LNCaP clone FGC (cell line): ENCODE results near the gene ZCCHC14.

Experiments
- DNase-seq: peaks from one replicate; pipeline ENCODE4 v3.0.0-alpha.2; 2011; ENCODE audit warnings: low read depth
- H3K4me3 ChIP-seq: 2 replicates; pipeline ENCODE4 v1.5.1; 2011; ENCODE audit warnings: mild to moderate bottlenecking, low read depth, low read length, control low read depth
- CTCF ChIP-seq: IDR thresholded peaks from 2 replicates; pipeline ENCODE4 v1.5.1; 2012; ENCODE audit warnings: mild to moderate bottlenecking; ENCODE audit not compliant: control insufficient read depth, insufficient read depth; ENCODE audit errors: extremely low read depth

The ZCCHC14 gene

GRCh38 chr16:87454391-87454790 lies 38.4 kb downstream of the ZCCHC14 start:
- no peak for TF ChIP-seq CTCF
- no peak for DNase-seq
- H3K4me3 ChIP-seq = no peak overlapping the region

DNA sequence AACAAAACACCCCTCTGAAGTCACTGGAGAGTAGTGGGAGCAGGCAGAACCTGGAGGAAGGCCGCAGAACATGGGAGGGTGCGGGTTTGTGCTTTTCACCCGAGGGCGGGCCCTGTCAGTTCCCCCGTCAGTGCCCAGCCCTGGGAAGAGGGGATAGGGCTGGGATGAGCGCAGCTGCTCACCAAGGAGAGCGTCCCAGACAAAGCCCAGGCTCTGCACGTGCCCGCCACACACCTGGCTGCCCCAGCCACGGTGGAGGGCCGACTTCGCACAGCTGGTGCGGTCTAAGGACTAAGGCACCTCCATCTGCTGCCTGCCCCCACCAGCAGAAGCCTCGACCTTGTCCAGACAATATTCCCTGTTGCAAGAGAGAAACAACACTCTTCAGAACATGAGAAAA lies 39.5 kb downstream of the ZCCHC14 start:
- DNase-seq = no peak
- H3K4me3 ChIP-seq = no peak overlapping the region
- no peak for TF ChIP-seq CTCF

DNA sequence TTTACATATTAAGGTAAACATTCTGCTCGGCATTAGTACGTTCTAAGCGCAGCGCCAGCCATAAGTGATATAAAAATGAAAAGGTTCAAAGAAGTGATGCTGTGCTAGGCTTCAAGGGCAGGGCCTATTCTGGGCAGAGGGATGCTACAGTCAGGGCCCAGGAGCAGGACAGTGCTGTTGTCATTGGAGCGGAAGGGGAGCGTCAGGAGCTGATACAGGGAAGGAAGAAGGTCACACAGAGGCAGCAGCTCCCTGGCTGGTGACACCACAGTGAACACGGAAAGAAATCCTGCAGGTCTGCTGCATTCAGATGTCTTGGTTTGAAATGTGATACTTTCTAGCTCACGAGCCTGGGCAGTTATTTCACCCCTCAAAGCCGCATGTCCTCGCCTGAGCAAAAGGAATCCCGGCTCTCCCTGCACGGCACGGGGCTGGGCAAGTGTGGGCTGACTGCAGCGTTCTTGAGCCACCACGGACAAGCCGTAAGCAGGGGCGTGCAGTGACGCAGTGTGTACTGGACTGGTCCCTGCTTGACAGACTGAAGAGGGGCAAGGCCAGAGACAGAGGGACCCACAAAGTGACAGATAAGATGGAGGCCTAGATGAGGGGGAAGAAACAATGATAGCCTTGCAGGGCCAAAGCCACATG lies 41.1 kb downstream of the ZCCHC14 start:
- DNase-seq = no peak
- TF ChIP-seq CTCF = no peak
- H3K4me3 ChIP-seq = no peak overlapping the region

- DNase-seq = no peak
- no peak for TF ChIP-seq CTCF
- no peak overlapping the region for H3K4me3 ChIP-seq
Observed at GRCh38 chr16:87448866-87449265, 44.0 kb downstream of the ZCCHC14 start.

GRCh38 chr16:87447323-87447722 lies 45.5 kb downstream of the ZCCHC14 start:
- H3K4me3 ChIP-seq = no peak overlapping the region
- DNase-seq = no peak
- no peak for TF ChIP-seq CTCF

GRCh38 chr16:87446479-87446878 lies 46.3 kb downstream of the ZCCHC14 start:
- H3K4me3 ChIP-seq = no peak overlapping the region
- DNase-seq = no peak
- TF ChIP-seq CTCF = no peak

DNA sequence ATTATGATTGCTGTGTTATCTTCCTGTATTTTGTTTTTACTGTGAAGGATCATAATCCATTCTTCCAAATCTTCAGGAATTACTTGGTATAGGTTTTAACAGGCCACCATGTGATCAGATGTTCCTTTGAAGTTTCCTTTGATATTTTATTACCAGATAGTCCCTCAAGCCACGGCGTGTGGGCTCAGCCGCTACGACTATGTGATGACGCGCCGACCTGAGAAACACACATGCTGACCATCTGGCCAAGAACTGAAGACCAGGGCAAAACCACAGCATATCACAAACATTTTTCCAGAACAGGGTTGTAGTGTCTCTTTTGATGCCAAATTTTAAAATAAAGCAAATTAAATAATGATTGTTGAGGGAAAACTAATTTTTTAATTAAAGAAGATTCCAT lies 47.3 kb downstream of the ZCCHC14 start:
- DNase-seq = no peak
- no peak overlapping the region for H3K4me3 ChIP-seq
- no peak for TF ChIP-seq CTCF
